H9 (cell line): ENCODE data around the gene SNAP47. TPM values are rescaled to one million over a fixed set of nuclear protein-coding genes. Genes with fewer than 3 reads are reported as not detected.

Experiments used
- DNase-seq: peaks from one replicate; pipeline ENCODE4 v3.0.0-alpha.2; 2017
- H2AFZ ChIP-seq: one replicate; pipeline ENCODE4 v1.6.1; 2013; ENCODE audit warnings: mild to moderate bottlenecking, low read length, control low read depth, moderate library complexity
- H2AK5ac ChIP-seq: 2 replicates; pipeline ENCODE4 v1.6.1; 2013; ENCODE audit warnings: low read length, control low read depth, mixed read lengths; ENCODE audit not compliant: insufficient read length
- H2BK120ac ChIP-seq: one replicate; pipeline ENCODE4 v1.6.1; 2013; ENCODE audit warnings: low read depth, mild to moderate bottlenecking, low read length, control low read depth, inconsistent platforms; ENCODE audit not compliant: poor library complexity, severe bottlenecking
- H2BK12ac ChIP-seq: 2 replicates; pipeline ENCODE4 v1.6.1; 2013; ENCODE audit warnings: low read length, control low read depth, mixed read lengths, low read depth; ENCODE audit not compliant: insufficient read length
- H2BK15ac ChIP-seq: 2 replicates; pipeline ENCODE4 v1.6.1; 2013; ENCODE audit warnings: low read depth, low read length, control low read depth
- H2BK20ac ChIP-seq: one replicate; pipeline ENCODE4 v1.6.1; 2013; ENCODE audit warnings: low read depth, mild to moderate bottlenecking, low read length, control low read depth, inconsistent platforms; ENCODE audit not compliant: poor library complexity, severe bottlenecking
- H2BK5ac ChIP-seq: 2 replicates; pipeline ENCODE4 v1.6.1; 2013; ENCODE audit warnings: low read length, control low read depth, mixed read lengths; ENCODE audit not compliant: insufficient read length
- H3K14ac ChIP-seq: 2 replicates; pipeline ENCODE4 v1.6.1; 2013; ENCODE audit warnings: low read length, control low read depth; ENCODE audit not compliant: insufficient read depth
- H3K18ac ChIP-seq: 2 replicates; pipeline ENCODE4 v1.6.1; 2013; ENCODE audit warnings: low read depth, mild to moderate bottlenecking, mixed read lengths, low read length, control low read depth; ENCODE audit not compliant: insufficient read length
- H3K23ac ChIP-seq: 2 replicates; pipeline ENCODE4 v1.6.1; 2013; ENCODE audit warnings: low read length, control low read depth, mixed read lengths, low read depth; ENCODE audit not compliant: insufficient read length
- H3K23me2 ChIP-seq: 2 replicates; pipeline ENCODE4 v1.6.1; 2013; ENCODE audit warnings: low read depth, mild to moderate bottlenecking, mixed read lengths, low read length, control low read depth; ENCODE audit not compliant: insufficient read length, poor library complexity, severe bottlenecking
- H3K27ac ChIP-seq: 2 replicates; pipeline ENCODE4 v1.5.1; 2013; ENCODE audit warnings: low read length, control low read depth, mixed read lengths, low read depth; ENCODE audit not compliant: insufficient read length
- H3K27me3 ChIP-seq: 2 replicates; pipeline ENCODE4 v1.6.1; 2013; ENCODE audit warnings: low read length, control low read depth, inconsistent platforms; ENCODE audit not compliant: insufficient read depth
- H3K4ac ChIP-seq: 2 replicates; pipeline ENCODE4 v1.6.1; 2013; ENCODE audit warnings: low read depth, mild to moderate bottlenecking, control low read depth, inconsistent platforms, low read length, moderate library complexity
- H3K4me1 ChIP-seq: 2 replicates; pipeline ENCODE4 v1.6.1; 2013; ENCODE audit warnings: low read length, control low read depth, inconsistent platforms; ENCODE audit not compliant: insufficient read depth
- H3K4me2 ChIP-seq: 2 replicates; pipeline ENCODE4 v1.6.1; 2013; ENCODE audit warnings: low read length, control low read depth, mixed read lengths; ENCODE audit not compliant: insufficient read length, insufficient read depth
- H3K56ac ChIP-seq: 2 replicates; pipeline ENCODE4 v1.6.1; 2013; ENCODE audit warnings: low read depth, mild to moderate bottlenecking, mixed read lengths, low read length, control low read depth; ENCODE audit not compliant: insufficient read length
- H3K79me1 ChIP-seq: 2 replicates; pipeline ENCODE4 v1.6.1; 2013; ENCODE audit warnings: low read depth, mild to moderate bottlenecking, moderate library complexity, low read length, control low read depth, inconsistent platforms; ENCODE audit not compliant: insufficient read depth, poor library complexity, severe bottlenecking
- H3K79me2 ChIP-seq: 2 replicates; pipeline ENCODE4 v1.6.1; 2013; ENCODE audit warnings: low read length, control low read depth, inconsistent platforms; ENCODE audit not compliant: insufficient read depth
- H3K9ac ChIP-seq: 2 replicates; pipeline ENCODE4 v1.6.1; 2013; ENCODE audit warnings: low read length, control low read depth, mixed read lengths; ENCODE audit not compliant: insufficient read length; ENCODE audit errors: extremely low read depth
- H3K9me3 ChIP-seq: one replicate; pipeline ENCODE4 v1.6.1; 2013; ENCODE audit warnings: low read depth, low read length, inconsistent platforms; ENCODE audit not compliant: control insufficient read depth
- H3T11ph ChIP-seq: one replicate; pipeline ENCODE4 v1.6.1; 2013; ENCODE audit warnings: mild to moderate bottlenecking, low read length, control low read depth, inconsistent platforms
- H4K20me1 ChIP-seq: one replicate; pipeline ENCODE4 v1.6.1; 2013; ENCODE audit not compliant: control insufficient read depth, insufficient read length, insufficient read depth
- H4K5ac ChIP-seq: 2 replicates; pipeline ENCODE4 v1.6.1; 2013; ENCODE audit warnings: low read depth, mild to moderate bottlenecking, mixed read lengths, low read length, control low read depth; ENCODE audit not compliant: insufficient read length
- H4K8ac ChIP-seq: replicated peaks from 2 replicates; pipeline ENCODE4 v1.6.1; 2013; ENCODE audit warnings: low read length, control low read depth, mixed read lengths, low read depth; ENCODE audit not compliant: insufficient read length
- H4K91ac ChIP-seq: 2 replicates; pipeline ENCODE4 v1.6.1; 2013; ENCODE audit warnings: low read depth, mild to moderate bottlenecking, moderate library complexity, mixed read lengths, low read length, control low read depth; ENCODE audit not compliant: insufficient read length
- H3K27ac Mint-ChIP-seq, 3 experiments: 2 replicates in 2 of 3; 3 replicates in 1 of 3; pipeline ENCODE4 v1.8.0; 2020 to 2021; ENCODE audit warnings: mixed read lengths in 3 of 3, mild to moderate bottlenecking in 1 of 3, moderate library complexity in 1 of 3
- H3K27me3 Mint-ChIP-seq: 2 replicates; pipeline ENCODE4 v1.8.0; 2021; ENCODE audit warnings: low read depth, mild to moderate bottlenecking, moderate library complexity, mixed read lengths
- H3K36me3 Mint-ChIP-seq, 3 experiments: 2 replicates in 2 of 3; 3 replicates in 1 of 3; pipeline ENCODE4 v1.8.0; 2020 to 2021; ENCODE audit warnings: low read depth in 3 of 3, mixed read lengths in 3 of 3; ENCODE audit not compliant: insufficient read depth in 1 of 3
- H3K4me1 Mint-ChIP-seq, 2 experiments: 2 replicates each; pipeline ENCODE4 v1.8.0; 2020; ENCODE audit warnings: mixed read lengths in 2 of 2
- H3K4me3 Mint-ChIP-seq, 2 experiments: 2 replicates in 1 of 2; 3 replicates in 1 of 2; pipeline ENCODE4 v1.8.0; 2020 to 2021; ENCODE audit warnings: mild to moderate bottlenecking in 2 of 2, mixed read lengths in 2 of 2, moderate library complexity in 1 of 2
- H3K9me3 Mint-ChIP-seq, 2 experiments: 2 replicates in 1 of 2; 3 replicates in 1 of 2; pipeline ENCODE4 v1.8.0; 2020; ENCODE audit warnings: mild to moderate bottlenecking in 2 of 2, mixed read lengths in 2 of 2, moderate library complexity in 1 of 2
- CTCF ChIP-seq: fragments of 200-600 bp; sonication (generic); conservative IDR thresholded peaks from 3 replicates; pipeline ENCODE4 v1.8.0; 2021; ENCODE audit warnings: antibody characterized with exemption, mild to moderate bottlenecking
- WGBS: extraction: QIAGEN DNeasy Blood & Tissue Kit; methylation state at CpG from one replicate; pipeline ENCODE4 v1.1.7; 2013; ENCODE audit warnings: missing lambda C conversion rate, low lambda C conversion rate, mixed read lengths; ENCODE audit not compliant: insufficient read length; ENCODE audit errors: extremely low coverage; 5-methylcytosine and 5-hydroxymethylcytosine counted together
- total RNA-seq: library from RNA; stranded (reverse); gene quantifications from 2 replicates; pipeline ENCODE4 v1.2.1, GENCODE V29; 2021

The SNAP47 gene
- total RNA-seq, 1 experiment from 2014 or later, result 44.1 TPM

GRCh38 chr1:227739636-227740035, 4.4 kb downstream of the SNAP47 start:
- TF ChIP-seq CTCF, result no peak
- DNase-seq, result peak; percentile 12
- H3K79me1 ChIP-seq, result peaks cover 7% of the 10 kb centered on the region
- H3K23ac ChIP-seq, result no peak overlapping the region
- H3K4me2 ChIP-seq, result no peak overlapping the region
- Mint-ChIP-seq H3K27me3 (no peaks in the 10 kb centered on the region), H3K4me3 (no peak overlapping the region), H3K4me1 (peaks cover 16 to 22% of the 10 kb centered on the region in 2 experiments), H3K36me3 (peaks cover 4 to 8% (median 6%) of the 10 kb centered on the region in 3 experiments; a peak in 5 of 7 replicates), H3K9me3 (no peaks in the 10 kb centered on the region), H3K27ac (peak overlapping the region in 2 of 3 experiments; percentile 42 to 77; a peak in 1 of 7 replicates)
- no peak overlapping the region for H2BK12ac ChIP-seq
- peaks cover 3% of the 10 kb centered on the region for H4K20me1 ChIP-seq
- H3K4me1 ChIP-seq, result peaks cover 3% of the 10 kb centered on the region; the same call in 1 of the 2 replicates
- H3K27me3 ChIP-seq, result no peaks in the 10 kb centered on the region
- H3K9ac ChIP-seq, result no peak overlapping the region
- H2AFZ ChIP-seq, result no peak overlapping the region
- no peak overlapping the region for H3T11ph ChIP-seq
- H3K9me3 ChIP-seq, result no peaks in the 10 kb centered on the region
- no peak overlapping the region for H2BK120ac ChIP-seq
- no peak overlapping the region for H4K91ac ChIP-seq
- no peak overlapping the region for H3K18ac ChIP-seq
- no peak overlapping the region for H4K5ac ChIP-seq
- no peak overlapping the region for H3K27ac ChIP-seq
- no peak overlapping the region for H2BK20ac ChIP-seq
- H2BK15ac ChIP-seq, result no peak overlapping the region
- peaks cover 15% of the 10 kb centered on the region; the same call in 1 of the 2 replicates for H3K79me2 ChIP-seq
- H3K23me2 ChIP-seq, result peaks cover 14% of the 10 kb centered on the region
- H2BK5ac ChIP-seq, result no peak overlapping the region
- H3K14ac ChIP-seq, result no peak overlapping the region
- no peak overlapping the region for H2AK5ac ChIP-seq
- H3K56ac ChIP-seq, result no peak overlapping the region
- no peak overlapping the region for H3K4ac ChIP-seq
- WGBS, result no CpG with 5 or more reads among the region's 7 CpGs
- H4K8ac ChIP-seq, result no peak overlapping the region
